Activated CD8-positive, alpha-beta memory T cell treated with anti-CD3 and anti-CD28 coated beads for 1 hour (primary cell): ENCODE results near the gene ANKRD37.
"Not testable (repeated sequence)": the region's sequence is repeated elsewhere in the genome, so short reads cannot be mapped to it uniquely, and the experiment has no call there.

Experiments used
- DNase-seq, 2 donors: peaks; one replicate each; pipeline ENCODE4 v3.0.0-alpha.2; 2020; ENCODE audit warnings: low read depth in 1 of 2; ENCODE audit errors: extremely low read depth in 1 of 2

The ANKRD37 gene, protein sequence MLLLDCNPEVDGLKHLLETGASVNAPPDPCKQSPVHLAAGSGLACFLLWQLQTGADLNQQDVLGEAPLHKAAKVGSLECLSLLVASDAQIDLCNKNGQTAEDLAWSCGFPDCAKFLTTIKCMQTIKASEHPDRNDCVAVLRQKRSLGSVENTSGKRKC

DNA sequence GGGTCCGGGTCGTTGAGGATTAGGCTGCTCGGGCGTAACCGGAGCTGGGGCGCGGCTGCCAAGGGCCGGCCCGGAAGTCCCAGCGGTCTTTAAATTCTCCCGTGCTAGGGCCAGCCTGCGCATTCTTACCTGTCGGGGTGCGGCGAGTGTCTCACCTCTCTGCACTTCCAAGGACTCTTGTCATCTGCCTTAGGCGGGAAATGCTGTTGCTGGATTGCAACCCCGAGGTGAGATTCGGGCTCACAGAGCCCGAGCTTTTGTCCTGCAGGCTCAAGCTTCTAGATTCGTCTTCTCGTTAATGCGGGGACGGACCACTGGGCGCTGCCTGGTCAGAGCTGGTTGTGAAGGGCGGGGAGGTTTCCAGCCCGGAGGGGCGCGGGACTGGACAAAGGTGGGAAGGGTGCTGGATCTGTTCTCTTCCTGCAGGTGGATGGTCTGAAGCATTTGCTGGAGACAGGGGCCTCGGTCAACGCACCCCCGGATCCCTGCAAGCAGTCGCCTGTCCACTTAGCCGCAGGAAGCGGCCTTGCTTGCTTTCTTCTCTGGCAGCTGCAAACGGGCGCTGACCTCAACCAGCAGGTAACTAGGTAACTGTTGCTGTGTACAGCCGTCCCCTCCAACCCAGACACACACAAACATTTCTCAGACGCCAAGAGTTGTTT lies at the start of gene ANKRD37:
ANKRD37 (plus strand) TSS at position 118 of the 662 bp plus-strand sequence; CDS start at position 201, 83 bp downstream.
- peak in 1 of 2 donors; percentile 3 for DNase-seq

DNA sequence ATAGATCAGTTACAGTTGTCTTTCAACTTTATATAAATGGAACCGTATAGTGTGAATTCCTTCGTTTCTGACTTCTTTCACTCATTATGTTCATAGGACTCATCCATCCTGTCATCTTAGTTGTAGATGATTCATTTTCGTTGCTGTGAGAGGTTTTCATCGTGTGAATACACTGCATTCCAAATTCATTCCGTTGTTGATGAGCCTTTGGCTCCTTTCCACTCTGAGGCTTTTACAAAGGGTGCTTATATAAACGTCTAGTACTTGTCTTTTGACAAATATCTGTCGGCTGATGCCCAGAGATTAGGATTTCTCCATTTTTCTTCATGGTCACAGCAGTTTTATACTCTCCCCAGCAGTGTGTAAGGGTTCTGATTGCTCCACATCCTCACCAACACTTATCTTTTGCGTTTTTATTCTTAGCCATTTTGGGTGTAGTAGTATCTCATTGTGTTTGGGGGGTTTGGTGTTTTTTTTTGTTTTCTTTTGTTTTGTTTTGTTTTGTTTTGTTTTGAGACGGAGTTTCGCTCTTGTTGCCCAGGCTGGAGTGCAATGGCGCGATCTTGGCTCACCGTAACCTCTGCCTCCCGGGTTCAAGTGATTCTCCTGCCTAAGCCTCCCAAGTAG lies 49.6 kb upstream of the ANKRD37 start:
- DNase-seq = no peak

GRCh38 chr4:185351691-185352090 lies 45.0 kb upstream of the ANKRD37 start:
- DNase-seq = no peak

GRCh38 chr4:185352202-185352601 lies 44.4 kb upstream of the ANKRD37 start:
- DNase-seq = no peak

- no peak for DNase-seq
These were observed 43.9 kb upstream of the ANKRD37 start for GRCh38 chr4:185352741-185353140.

DNA sequence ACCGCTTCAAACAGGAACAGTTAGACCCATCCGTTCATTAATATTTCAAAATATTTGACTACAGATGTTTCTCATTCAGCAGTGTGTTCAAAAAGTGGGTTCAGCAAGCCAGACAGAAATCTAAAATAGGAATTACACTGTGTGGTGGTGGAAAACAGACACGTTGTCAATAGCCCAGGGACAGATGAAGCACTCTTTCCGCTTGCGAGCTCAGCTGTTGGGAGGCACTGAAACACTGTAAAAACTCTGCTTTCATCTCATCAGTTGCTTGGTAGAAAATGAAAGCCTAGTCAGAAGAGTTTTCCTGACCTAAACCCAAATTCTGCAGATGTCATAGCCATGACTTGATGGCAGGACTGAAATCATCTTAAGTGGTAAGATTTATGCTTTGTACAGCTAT lies 39.4 kb upstream of the ANKRD37 start:
- DNase-seq = no peak

DNA sequence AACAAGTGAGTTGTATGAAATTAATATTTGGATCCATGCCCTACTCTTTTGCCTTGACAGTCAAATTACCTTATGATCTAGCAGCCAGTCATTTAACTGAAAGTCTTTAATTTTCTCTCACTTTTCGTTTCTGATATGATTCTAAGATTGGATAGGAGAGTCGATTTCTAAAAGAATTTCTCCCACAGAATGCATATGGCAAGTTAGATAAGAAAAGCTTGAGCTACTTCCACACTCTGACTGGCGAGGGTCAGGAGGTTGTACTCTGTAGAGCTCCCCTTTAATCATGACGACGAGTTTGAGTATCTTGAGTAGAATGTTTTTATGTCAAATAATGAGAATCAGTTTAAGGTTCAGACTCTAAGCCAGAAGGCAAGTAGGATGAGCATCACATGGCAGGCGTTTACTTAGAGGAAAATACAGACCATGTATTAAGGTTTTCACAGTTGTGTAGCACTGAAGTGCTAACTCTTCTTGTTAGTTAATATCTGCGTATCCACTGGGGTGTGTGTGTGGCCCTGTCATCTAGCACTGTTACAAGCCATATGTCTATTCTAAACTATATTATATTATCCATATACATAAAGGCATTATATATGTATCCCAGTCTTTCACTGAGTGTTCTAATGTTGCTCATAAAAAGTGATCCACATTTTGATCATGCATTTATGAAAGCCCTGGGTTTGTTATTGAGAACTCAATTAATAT lies 38.8 kb upstream of the ANKRD37 start:
- DNase-seq = no peak

GRCh38 chr4:185358514-185358913 lies 38.1 kb upstream of the ANKRD37 start:
- DNase-seq = no peak

- DNase-seq = no peak
These were observed 37.7 kb upstream of the ANKRD37 start for GRCh38 chr4:185358959-185359358.

DNA sequence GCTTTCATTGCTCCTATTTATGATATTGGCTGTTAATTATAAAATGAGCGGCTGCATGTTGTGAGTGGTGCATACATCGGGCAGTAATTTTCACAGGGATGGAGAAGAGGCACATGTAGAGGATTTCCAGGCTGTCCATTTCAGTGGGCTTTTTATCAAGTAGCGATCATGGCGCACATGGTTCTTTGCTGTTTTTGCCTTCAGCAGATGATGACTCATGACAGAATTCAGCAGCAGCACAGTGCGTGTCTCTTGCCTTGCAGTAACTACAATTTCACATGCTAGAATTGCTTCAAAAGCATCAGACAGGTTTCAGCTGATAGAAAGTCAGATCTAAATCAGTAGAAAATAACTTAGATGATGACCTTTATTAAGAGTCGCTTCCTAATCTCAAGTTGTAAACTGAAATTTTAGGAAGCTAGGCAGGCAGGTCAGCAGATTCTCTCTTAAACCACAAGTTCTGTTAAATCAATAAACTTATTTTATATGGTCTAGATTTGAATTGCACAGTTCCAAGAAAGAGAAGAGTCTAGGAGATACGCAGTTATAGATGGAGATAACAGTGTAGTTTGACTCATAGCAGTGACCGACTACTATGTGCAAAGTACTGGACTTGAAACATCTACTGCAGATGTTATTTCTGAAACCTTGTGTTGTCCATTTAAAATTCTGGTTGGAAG lies 36.7 kb upstream of the ANKRD37 start:
- DNase-seq = no peak

- DNase-seq = no peak
These were observed 34.8 kb upstream of the ANKRD37 start for GRCh38 chr4:185361872-185362271.

DNA sequence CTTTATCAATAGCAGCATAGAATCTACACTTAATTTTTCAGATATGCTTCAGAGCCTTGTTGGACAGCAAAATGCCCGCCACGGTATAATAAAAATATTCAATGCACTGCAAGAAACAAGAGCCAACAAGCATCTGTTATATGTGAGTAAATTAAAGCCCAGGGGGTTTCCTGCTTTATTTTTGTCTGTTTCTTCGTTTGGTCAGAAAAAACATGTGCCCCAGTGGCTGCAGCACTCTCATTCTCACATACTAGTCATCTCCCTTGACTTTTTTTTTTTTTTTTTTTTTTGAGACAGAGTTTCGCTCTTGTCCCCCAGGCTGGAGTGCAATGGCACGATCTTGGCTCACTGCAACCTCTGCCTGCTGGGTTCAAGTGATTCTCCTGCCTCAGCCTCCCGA lies 34.1 kb upstream of the ANKRD37 start:
- DNase-seq = not testable (repeated sequence)

DNA sequence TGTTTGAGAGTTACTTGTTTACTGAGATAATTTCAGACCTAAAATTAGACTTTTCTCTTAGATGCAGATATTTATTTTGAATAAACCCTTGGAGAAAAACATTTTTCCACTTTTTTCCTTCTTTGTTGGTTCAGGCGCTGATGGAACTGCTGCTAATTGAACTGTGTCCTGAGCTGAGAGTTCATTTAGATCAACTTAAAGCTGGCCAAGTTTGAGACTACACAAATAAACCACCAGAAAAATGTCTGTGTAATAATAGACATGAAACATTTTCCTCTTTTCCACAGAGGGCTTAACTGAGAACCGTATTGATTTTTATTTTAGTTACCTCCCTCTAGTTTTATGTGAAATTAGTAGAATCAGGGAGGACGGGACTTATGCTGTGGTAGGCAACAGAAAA lies 33.4 kb upstream of the ANKRD37 start:
- DNase-seq = no peak

GRCh38 chr4:185364886-185365285 lies 31.8 kb upstream of the ANKRD37 start:
- no peak for DNase-seq

GRCh38 chr4:185369731-185370130 lies 26.9 kb upstream of the ANKRD37 start:
- DNase-seq = no peak

GRCh38 chr4:185370268-185370949 lies 26.2 kb upstream of the ANKRD37 start:
- no peak for DNase-seq

DNA sequence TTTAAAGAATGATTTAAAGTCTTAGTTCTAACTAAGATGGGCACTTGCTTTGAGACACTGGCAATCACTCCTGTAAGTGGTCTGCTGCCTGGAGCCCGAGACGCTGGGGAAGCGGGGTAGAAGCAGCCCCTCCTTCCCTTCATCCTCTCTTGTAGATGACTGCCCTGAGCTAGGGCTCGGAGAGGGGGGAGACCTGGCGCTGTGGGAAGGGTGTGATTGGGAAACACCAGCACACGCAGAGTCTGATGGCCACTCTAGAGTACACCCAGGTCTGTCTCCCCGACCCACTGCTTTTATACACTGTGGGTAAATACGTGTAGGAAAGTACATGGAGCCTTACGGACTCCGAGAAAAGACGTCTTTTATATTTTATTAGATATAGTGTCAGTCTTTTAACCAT lies 24.9 kb upstream of the ANKRD37 start:
- no peak for DNase-seq

GRCh38 chr4:185374027-185374426 lies 22.6 kb upstream of the ANKRD37 start:
- no peak for DNase-seq

- DNase-seq = no peak
These were observed 22.1 kb upstream of the ANKRD37 start for GRCh38 chr4:185374573-185374972.

- no peak for DNase-seq
These were observed 18.4 kb upstream of the ANKRD37 start for GRCh38 chr4:185378264-185378663.
